Dermis blood vessel endothelial cell (primary cell): ENCODE data around the gene MS4A12. TPM values are rescaled to one million over a fixed set of nuclear protein-coding genes. Genes with fewer than 3 reads are reported as not detected.
"Not testable (repeated sequence)": the region's sequence is repeated elsewhere in the genome, so short reads cannot be mapped to it uniquely, and the experiment has no call there.

Experiments used
- DNase-seq: peaks from one replicate; pipeline ENCODE4 v3.0.0; 2010
- total RNA-seq: library from RNA; depleted of rRNA; stranded (reverse); fragments of >200 nt; gene quantifications from 2 replicates; pipeline ENCODE4 v1.2.3, GENCODE V29; 2014

Gene MS4A12
- total RNA-seq, 1 donor from 2014 or later = not detected

GRCh38 chr11:60513496-60514460 lies 21.2 kb downstream of the MS4A12 start:
- no peak for DNase-seq

DNA sequence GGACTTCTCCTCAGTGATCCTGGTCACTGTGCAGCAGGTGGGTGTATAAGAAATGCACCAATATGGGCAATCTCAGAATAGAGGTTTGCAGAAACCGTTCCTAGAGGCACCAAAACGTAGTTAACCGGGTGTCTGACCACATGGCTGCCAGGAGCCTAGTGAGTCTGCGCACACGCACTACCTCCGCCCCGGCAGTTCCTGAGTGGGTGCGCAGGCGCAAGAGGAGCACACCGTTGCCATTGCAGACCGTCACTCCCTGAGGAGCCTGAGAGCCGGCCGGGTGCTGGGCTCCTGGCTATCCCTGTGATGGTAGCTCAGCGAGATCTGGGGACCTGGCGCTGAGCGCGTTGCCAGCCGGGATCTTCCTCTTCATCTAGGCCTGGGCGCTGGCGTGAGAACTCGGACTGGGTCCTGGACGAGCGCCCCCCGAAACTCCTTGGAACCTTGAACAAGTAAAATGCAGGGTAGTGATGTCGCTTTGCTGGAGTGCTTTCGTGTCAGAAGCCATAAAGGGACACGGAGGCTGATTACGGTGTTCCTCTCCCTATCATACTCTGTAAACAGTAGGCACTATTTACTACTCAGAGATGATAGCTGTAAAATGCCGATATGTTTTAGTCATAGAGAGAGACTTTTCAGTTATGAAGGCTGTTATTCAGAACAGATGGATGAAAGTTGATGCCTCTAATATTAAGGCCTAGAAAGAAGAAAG lies 22.7 kb downstream of the MS4A12 start, which contains the start of gene MS4A13:
MS4A13 (plus strand) TSS at position 249 of the 712 bp plus-strand sequence. CDS start 2,692 bp downstream, outside the sequence.
- DNase-seq = no peak

- DNase-seq = no peak
Observed at GRCh38 chr11:60528465-60528864, 35.9 kb downstream of the MS4A12 start.

GRCh38 chr11:60528934-60529333 lies 36.4 kb downstream of the MS4A12 start:
- DNase-seq = no peak

DNA sequence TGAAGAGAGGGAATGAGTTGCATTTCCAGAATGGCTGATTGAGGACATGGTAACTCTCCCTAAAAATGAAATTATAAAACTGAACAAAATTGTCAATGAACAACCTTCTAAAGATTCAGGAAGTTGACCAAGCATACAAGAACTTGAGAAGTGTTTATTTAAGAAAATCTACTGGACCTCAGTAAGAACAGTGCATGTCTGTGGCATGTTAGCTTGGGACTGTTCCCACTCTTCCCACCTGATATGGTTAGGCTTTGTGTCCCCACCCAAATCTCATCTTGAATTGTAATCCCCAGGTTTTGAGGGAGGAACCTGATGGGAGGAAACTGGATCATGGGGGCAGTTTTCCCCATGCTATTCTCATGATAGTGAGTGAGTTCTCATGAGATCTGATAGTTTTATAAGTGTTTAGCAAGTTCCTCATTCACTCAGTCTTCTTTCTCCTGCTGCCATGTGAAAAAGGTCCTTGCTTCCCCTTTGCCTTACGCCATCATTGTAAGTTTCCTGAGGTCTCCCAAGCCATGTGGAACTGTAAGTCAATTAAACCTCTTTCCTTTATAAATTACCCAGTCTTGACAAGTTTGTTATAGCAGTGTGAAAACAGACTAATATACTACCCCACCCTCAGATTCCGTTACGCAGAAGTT lies 38.0 kb downstream of the MS4A12 start:
- no peak for DNase-seq

DNA sequence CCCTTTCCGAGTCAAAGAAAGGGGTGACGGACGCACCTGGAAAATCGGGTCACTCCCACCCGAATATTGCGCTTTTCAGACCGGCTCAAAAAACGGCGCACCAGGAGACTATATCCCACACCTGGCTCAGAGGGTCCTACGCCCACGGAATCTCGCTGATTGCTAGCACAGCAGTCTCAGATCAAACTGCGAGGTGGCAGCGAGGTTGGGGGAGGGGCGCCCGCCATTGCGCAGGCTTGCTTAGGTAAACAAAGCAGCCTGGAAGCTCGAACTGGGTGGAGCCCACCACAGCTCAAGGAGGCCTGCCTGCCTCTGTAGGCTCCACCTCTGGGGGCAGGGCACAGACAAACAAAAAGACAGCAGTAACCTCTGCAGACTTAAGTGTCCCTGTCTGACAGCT lies 39.8 kb downstream of the MS4A12 start:
- not testable (repeated sequence) for DNase-seq

GRCh38 chr11:60538627-60539026 lies 46.0 kb downstream of the MS4A12 start:
- not testable (repeated sequence) for DNase-seq

GRCh38 chr11:60544077-60544476 lies 51.5 kb downstream of the MS4A12 start:
- DNase-seq = no peak

Other genes starting within 250 kb of the MS4A12 start
- not detected in 2 replicates for gene MS4A4E, start 249.6 kb upstream of the MS4A12 start, total RNA-seq
- not detected in 2 replicates for gene MS4A4A, start 212.1 kb upstream of the MS4A12 start, total RNA-seq
- gene MS4A6E, start 165.5 kb upstream of the MS4A12 start, total RNA-seq = not detected in 2 replicates
- not detected in 2 replicates for gene MS4A7, start 114.2 kb upstream of the MS4A12 start, total RNA-seq
- gene MS4A14, start 96.3 kb upstream of the MS4A12 start, total RNA-seq = not detected in 2 replicates
- not detected in 2 replicates for gene MS4A5, start 63.2 kb upstream of the MS4A12 start, total RNA-seq
- not detected in 2 replicates for gene MS4A1, start 36.9 kb upstream of the MS4A12 start, total RNA-seq
- gene MS4A13, start 22.6 kb downstream of the MS4A12 start, total RNA-seq = not detected in 2 replicates
- gene MS4A8, start 206.8 kb downstream of the MS4A12 start, total RNA-seq = not detected in 2 replicates
- not detected in 2 replicates for gene MS4A18, start 231.9 kb downstream of the MS4A12 start, total RNA-seq